H1 (cell line): ENCODE results near the gene RPUSD1. TPM values are rescaled to one million over a fixed set of nuclear protein-coding genes. Genes with fewer than 3 reads are reported as not detected.

ENCODE experiments used
- CTCF ChIA-PET: fragments of 300-600 bp; sonication (Branson Sonifier 250); formaldehyde crosslinking; loops from one replicate; lab custom pipeline; 2021; ENCODE audit not compliant: partially characterized antibody; lab: Charles Lee
- POLR2A ChIA-PET: fragments of 300-600 bp; sonication (Branson Sonifier 250); formaldehyde crosslinking; loops from one replicate; lab custom pipeline; 2021; ENCODE audit warnings: inconsistent platforms; ENCODE audit not compliant: partially characterized antibody; lab: Charles Lee
- DNase-seq, 2 experiments: peaks; one replicate each; pipeline versions ENCODE4 v3.0.0 to v3.0.0-alpha.2; 2010 to 2022; ENCODE audit warnings: low spot score in 2 of 2, low read depth in 1 of 2, mixed read lengths in 1 of 2
- FAIRE-seq: peaks from 2 replicates; lab custom pipeline; 2011; peaks lifted over from hg19 to GRCh38; lab: Jason Lieb, UNC
- H2AFZ ChIP-seq: 2 replicates; pipeline ENCODE4 v1.8.1; 2012; ENCODE audit warnings: low read length, inconsistent platforms
- H2AK5ac ChIP-seq: 2 replicates; pipeline ENCODE4 v1.6.1; 2013; ENCODE audit warnings: low read depth, low read length
- H2BK120ac ChIP-seq: replicated peaks from 2 replicates; pipeline ENCODE3; 2013; ENCODE audit warnings: low read depth, low read length, inconsistent platforms
- H2BK12ac ChIP-seq: 2 replicates; pipeline ENCODE4 v1.6.1; 2013; ENCODE audit warnings: low read depth, low read length
- H2BK15ac ChIP-seq: 2 replicates; pipeline ENCODE4 v1.6.1; 2013; ENCODE audit warnings: low read length
- H2BK20ac ChIP-seq: 2 replicates; pipeline ENCODE4 v1.6.1; 2013; ENCODE audit warnings: low read length
- H2BK5ac ChIP-seq: 2 replicates; pipeline ENCODE4 v1.6.1; 2013; ENCODE audit warnings: low read depth, low read length
- H3K14ac ChIP-seq: 2 replicates; pipeline ENCODE4 v1.6.1; 2013; ENCODE audit warnings: inconsistent platforms; ENCODE audit not compliant: insufficient read length
- H3K18ac ChIP-seq: 2 replicates; pipeline ENCODE4 v1.6.1; 2013; ENCODE audit warnings: low read length; ENCODE audit errors: extremely low read depth
- H3K23ac ChIP-seq: 2 replicates; pipeline ENCODE4 v1.6.1; 2013; ENCODE audit warnings: inconsistent platforms; ENCODE audit not compliant: insufficient read length
- H3K23me2 ChIP-seq: 2 replicates; pipeline ENCODE4 v1.6.1; 2013; ENCODE audit warnings: low read depth, low read length
- H3K27ac ChIP-seq: 2 replicates; pipeline ENCODE4 v1.6.1; 2011; ENCODE audit warnings: low read depth, low read length, inconsistent platforms
- H3K27me3 ChIP-seq, 4 experiments: replicated peaks in 1 of 4; 1 replicate in 1 of 4; 2 replicates in 3 of 4; pipeline versions ENCODE4 v1.6.1 to v1.8.1; 2011 to 2013; ENCODE audit warnings: low read length in 3 of 4, mild to moderate bottlenecking in 3 of 4, inconsistent platforms in 2 of 4, mixed read lengths in 2 of 4, moderate library complexity in 1 of 4; ENCODE audit not compliant: control insufficient read depth in 3 of 4, insufficient read depth in 3 of 4; ENCODE audit errors: extremely low read depth in 1 of 4
- H3K36me3 ChIP-seq, 4 experiments: 2 replicates each; pipeline versions ENCODE4 v1.6.1 to v1.8.1; 2011 to 2013; ENCODE audit warnings: mild to moderate bottlenecking in 4 of 4, low read length in 3 of 4, moderate library complexity in 2 of 4, control low read depth in 1 of 4, inconsistent platforms in 1 of 4; ENCODE audit not compliant: insufficient read depth in 4 of 4, control insufficient read depth in 2 of 4
- H3K4ac ChIP-seq: replicated peaks from 2 replicates; pipeline ENCODE3; 2013; ENCODE audit warnings: low read length, low read depth, mixed read lengths, inconsistent platforms; ENCODE audit not compliant: insufficient read length
- H3K4me1 ChIP-seq, 4 experiments: replicated peaks in 1 of 4; 1 replicate in 1 of 4; 2 replicates in 3 of 4; pipeline versions ENCODE4 v1.6.1 to v1.8.1; 2011 to 2013; ENCODE audit warnings: low read length in 3 of 4, inconsistent platforms in 2 of 4, mixed read lengths in 1 of 4; ENCODE audit not compliant: insufficient read depth in 4 of 4, control insufficient read depth in 3 of 4
- H3K4me2 ChIP-seq, 2 experiments: 2 replicates each; pipeline versions ENCODE4 v1.6.1 to v1.8.1; 2011 to 2013; ENCODE audit warnings: low read depth in 2 of 2, low read length in 2 of 2, control low read depth in 1 of 2, inconsistent platforms in 1 of 2, mild to moderate bottlenecking in 1 of 2; ENCODE audit not compliant: insufficient read depth in 1 of 2
- H3K4me3 ChIP-seq, 4 experiments: fragments of 200-600, 300-600 bp in 1 of 4; sonication (generic), shearing (Covaris generic), sonication (Bioruptor Twin) in 1 of 4; 2 replicates each; pipeline versions ENCODE4 v1.5.1 to v1.8.1; 2011 to 2016; ENCODE audit warnings: low read length in 4 of 4, low read depth in 3 of 4, control low read depth in 2 of 4, inconsistent platforms in 2 of 4, mild to moderate bottlenecking in 2 of 4, mixed read lengths in 1 of 4, moderate library complexity in 1 of 4; ENCODE audit not compliant: insufficient read depth in 2 of 4; ENCODE audit errors: extremely low read depth in 1 of 4
- H3K56ac ChIP-seq: replicated peaks from 2 replicates; pipeline ENCODE3; 2013; ENCODE audit warnings: low read depth, mild to moderate bottlenecking, mixed read lengths, low read length, inconsistent platforms; ENCODE audit not compliant: insufficient read length
- H3K79me1 ChIP-seq: 2 replicates; pipeline ENCODE4 v1.6.1; 2013; ENCODE audit warnings: low read depth, low read length, control low read depth
- H3K79me2 ChIP-seq, 2 experiments: 2 replicates each; pipeline versions ENCODE4 v1.6.1 to v1.8.1; 2012 to 2013; ENCODE audit warnings: low read length in 2 of 2, mild to moderate bottlenecking in 2 of 2, inconsistent platforms in 1 of 2; ENCODE audit not compliant: insufficient read depth in 2 of 2, control insufficient read depth in 1 of 2
- H3K9ac ChIP-seq, 4 experiments: replicated peaks in 1 of 4; 1 replicate in 1 of 4; 2 replicates in 3 of 4; pipeline versions ENCODE4 v1.6.1 to v1.8.1; 2011 to 2013; ENCODE audit warnings: low read depth in 3 of 4, low read length in 3 of 4, control low read depth in 2 of 4, mild to moderate bottlenecking in 2 of 4, moderate library complexity in 2 of 4, inconsistent platforms in 1 of 4; ENCODE audit errors: extremely low read depth in 1 of 4
- H3K9me3 ChIP-seq, 2 experiments: 2 replicates each; pipeline versions ENCODE4 v1.6.1 to v1.8.1; 2012 to 2013; ENCODE audit warnings: mild to moderate bottlenecking in 2 of 2, moderate library complexity in 2 of 2, control low read depth in 1 of 2, inconsistent platforms in 1 of 2, low read depth in 1 of 2, low read length in 1 of 2, mixed read lengths in 1 of 2; ENCODE audit not compliant: insufficient read depth in 2 of 2
- H4K20me1 ChIP-seq, 2 experiments: replicated peaks in 1 of 2; 2 replicates each; pipeline versions ENCODE3 to v1.8.1; 2011 to 2013; ENCODE audit warnings: inconsistent platforms in 2 of 2, low read length in 2 of 2, mild to moderate bottlenecking in 1 of 2; ENCODE audit not compliant: insufficient read depth in 2 of 2, control insufficient read depth in 1 of 2
- H4K5ac ChIP-seq: 2 replicates; pipeline ENCODE4 v1.6.1; 2013; ENCODE audit warnings: low read length, low read depth, mixed read lengths, inconsistent platforms; ENCODE audit not compliant: insufficient read length
- H4K8ac ChIP-seq: 2 replicates; pipeline ENCODE4 v1.8.0; 2013; ENCODE audit warnings: mild to moderate bottlenecking, moderate library complexity, low read length, inconsistent platforms; ENCODE audit not compliant: insufficient read depth; ENCODE audit errors: extremely low read depth
- H4K91ac ChIP-seq: replicated peaks from 2 replicates; pipeline ENCODE3; 2013; ENCODE audit warnings: low read length, mixed read lengths, inconsistent platforms; ENCODE audit not compliant: insufficient read length
- ATF2 ChIP-seq: IDR thresholded peaks from 2 replicates; pipeline ENCODE4 v1.6.1; 2012; ENCODE audit warnings: low read length, inconsistent platforms
- BCL11A ChIP-seq, 2 experiments: IDR thresholded peaks; one replicate each; pipeline ENCODE4 v1.6.1; 2011; ENCODE audit warnings: low read depth in 2 of 2, low read length in 2 of 2, mild to moderate bottlenecking in 2 of 2
- CTBP2 ChIP-seq: IDR thresholded peaks from 2 replicates; pipeline ENCODE4 v1.7.0; 2011; ENCODE audit warnings: borderline replicate concordance, mild to moderate bottlenecking, moderate library complexity, mixed read lengths, low read length; ENCODE audit not compliant: insufficient read depth, insufficient read length
- EZH2 ChIP-seq: fragments of 200-600 bp; sonication (generic); IDR thresholded peaks from 2 replicates; pipeline ENCODE4 v1.7.1; 2012; ENCODE audit warnings: low read depth, mild to moderate bottlenecking, moderate library complexity, low read length, inconsistent platforms; ENCODE audit not compliant: severe bottlenecking
- RBBP5 ChIP-seq: IDR thresholded peaks from 2 replicates; pipeline ENCODE4 v1.7.1; 2012; ENCODE audit warnings: low read depth, mild to moderate bottlenecking, inconsistent platforms, low read length, moderate library complexity, borderline replicate concordance
- SIX5 ChIP-seq: IDR thresholded peaks from 2 replicates; pipeline ENCODE4 v1.6.1; 2011; ENCODE audit warnings: mild to moderate bottlenecking, low read depth, low read length
- SP1 ChIP-seq: IDR thresholded peaks from 2 replicates; pipeline ENCODE4 v1.6.1; 2011; ENCODE audit warnings: low read depth, low read length
- TAF7 ChIP-seq: optimal IDR thresholded peaks from 2 replicates; pipeline ENCODE3; 2011; ENCODE audit warnings: low read depth, mild to moderate bottlenecking, inconsistent platforms, low read length, moderate library complexity, borderline replicate concordance
- TCF12 ChIP-seq: IDR thresholded peaks from 2 replicates; pipeline ENCODE4 v1.6.1; 2011; ENCODE audit warnings: low read depth, mild to moderate bottlenecking, low read length
- ZNF274 ChIP-seq: IDR thresholded peaks from 2 replicates; pipeline ENCODE4 v1.7.0; 2012; ENCODE audit warnings: low read length, borderline replicate concordance; ENCODE audit errors: extremely low read depth
- WGBS, 2 experiments: shearing (Covaris generic) in 1 of 2; methylation state at CpG; one replicate each; pipeline versions ENCODE4 v1.1.6 to v1.1.7; 2013 to 2015; ENCODE audit warnings: low lambda C conversion rate in 2 of 2, mixed read lengths in 2 of 2, inconsistent platforms in 1 of 2, low coverage in 1 of 2, missing lambda C conversion rate in 1 of 2; ENCODE audit not compliant: insufficient replicate concordance in 2 of 2, insufficient coverage in 1 of 2, insufficient read length in 1 of 2; ENCODE audit errors: extremely low coverage in 1 of 2, missing lambda C conversion rate in 1 of 2; 5-methylcytosine and 5-hydroxymethylcytosine counted together
- polyA plus RNA-seq, 7 experiments: library from polyadenylated mRNA; depleted of rRNA in 3 of 7; stranded (reverse) in 5 of 7; unstranded in 2 of 7; fragments of >200 nt in 5 of 7; fragments of 200-250 nt in 2 of 7; gene quantifications; 1 replicate in 5 of 7; 2 replicates in 1 of 7; 4 replicates in 1 of 7; pipeline versions ENCODE4 v1.2.1 to v1.2.3, GENCODE V29; 2011 to 2013; ENCODE audit warnings: missing spikeins in 2 of 7, mixed read lengths in 2 of 7
- total RNA-seq: library from RNA; stranded (reverse); fragmentation: NEBNext Ultra II Directional; extraction: Animal tissue kit (Norgen Biotek cat#: 25700); gene quantifications from 2 replicates; pipeline ENCODE4 v1.2.1, GENCODE V29; 2021

RPUSD1 gene
- total and polyA plus RNA-seq, 2 of the 8 experiments (the other 6 are each of a cell fraction or from before 2014, with no cell fraction given) = 32.2 to 61.8 TPM

- Histone ChIP-seq H3K4me1 (peaks cover 0 to 2% (median 0%) of the 10 kb centered on the region in 4 experiments; a peak in 1 of 7 replicates), H2BK12ac (no peak within 1 kb of the TSS), H2BK120ac (no peak within 1 kb of the TSS), H3K27me3 (no peaks in the 10 kb centered on the region), H2BK15ac (no peak within 1 kb of the TSS), H2AFZ (no peak within 1 kb of the TSS), H4K8ac (peak within 1 kb of the TSS; percentile 75; the same call in 1 of the 2 replicates), H2AK5ac (0 out of 2 replicates have a peak within 1 kb of the TSS, but pooled peaks have one; percentile 1), H3K4me3 (no peak within 1 kb of the TSS), H3K4me2 (no peak within 1 kb of the TSS), H4K91ac (no peak within 1 kb of the TSS), H3K9me3 (0 out of 4 replicates have a peak, but pooled peaks cover 0 to 3% of the 10 kb centered on the region in 2 experiments), H4K5ac (no peak within 1 kb of the TSS), H3K23me2 (no peaks in the 10 kb centered on the region), H3K56ac (no peak within 1 kb of the TSS), H3K14ac (no peak within 1 kb of the TSS), H3K18ac (no peak within 1 kb of the TSS; the same call in 1 of the 2 replicates), H3K79me1 (no peaks in the 10 kb centered on the region), H2BK5ac (no peak within 1 kb of the TSS), H4K20me1 (no peaks in the 10 kb centered on the region), H3K27ac (no peak within 1 kb of the TSS), H2BK20ac (no peak within 1 kb of the TSS), H3K23ac (no peak within 1 kb of the TSS), H3K36me3 (no peaks in the 10 kb centered on the region), H3K9ac (no peak within 1 kb of the TSS), H3K4ac (no peak within 1 kb of the TSS), H3K79me2 (no peaks in the 10 kb centered on the region)
- POLR2A ChIA-PET = interaction anchor here (0.6 to 2.9 kb wide), 10 partner anchors 8 to 176 kb away, joined by 3 to 9 read pairs (median 6); partner anchors contain the start of genes ANTKMT and CIAO3
- FAIRE-seq (no peak), DNase-seq (no peak)
- 89% methylated on average over 36 of the region's 37 CpGs; no CpG with 5 or more reads in 1 of the 2 experiments for WGBS, 2 experiments
- CTCF ChIA-PET = interaction anchor here (0.7 to 5.0 kb wide), 15 partner anchors 9 to 66 kb away, joined by 3 to 38 read pairs (median 5); partner anchors contain the start of gene CIAO3
- TF ChIP-seq RBBP5 = no peak
- no peak for TF ChIP-seq BCL11A (IDR thresholded peaks at IDR 0.05; ENCODE audit: low read depth in 2 of 2, low read length in 2 of 2)
- TF ChIP-seq ATF2 = no peak
- no peak for TF ChIP-seq TAF7
- TF ChIP-seq SP1 = no peak
- no peak for TF ChIP-seq CTBP2
- no peak for TF ChIP-seq TCF12
- no peak for TF ChIP-seq SIX5
- no peak for TF ChIP-seq EZH2
- no peak for TF ChIP-seq ZNF274
Measured at GRCh38 chr16:760545-761343, 27.4 kb downstream of the RPUSD1 start, which contains the start of gene MSLN. TSS of gene MSLN (plus strand) at chr16:760734. CDS start at chr16:762681, 1,947 bp downstream.
